Measurements from ENCODE around the gene S100A7A. TPM values are rescaled to one million over a fixed set of nuclear protein-coding genes. Genes with fewer than 3 reads are reported as not detected.

Gene S100A7A
- not detected in 2 replicates for total RNA-seq

DNA sequence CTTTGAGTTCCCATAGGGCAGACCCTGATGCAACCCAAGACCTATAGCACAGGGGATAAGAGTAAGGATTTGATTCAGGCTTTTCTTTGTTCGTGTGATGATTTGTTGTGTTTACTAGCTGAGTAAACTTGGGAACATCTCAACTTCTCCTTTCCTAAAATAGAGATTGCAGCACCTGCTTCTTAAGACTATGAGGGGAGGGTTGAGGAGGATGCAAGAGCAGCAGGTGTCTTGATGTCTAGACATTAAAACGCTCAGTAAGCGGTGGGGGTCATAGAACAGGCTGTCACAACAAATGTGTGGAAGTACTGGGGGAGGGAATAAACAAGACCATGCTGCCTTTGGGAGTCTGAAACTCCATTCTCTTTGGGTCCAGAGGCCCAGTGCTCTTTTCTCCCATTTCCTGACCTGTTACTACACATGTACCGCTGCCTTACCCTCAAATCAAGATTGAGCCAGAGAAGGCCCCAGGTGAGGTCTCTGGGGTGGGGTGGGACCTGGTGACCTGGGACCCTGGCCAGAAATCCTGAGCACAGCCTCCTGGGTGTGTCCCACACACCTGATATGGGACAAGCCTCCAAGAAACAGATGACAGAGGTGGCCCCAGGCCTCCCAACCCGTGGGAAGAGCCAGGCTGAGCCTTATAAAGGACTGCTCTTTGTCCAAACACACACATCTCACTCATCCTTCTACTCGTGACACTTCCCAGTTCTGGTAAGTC, at the start of gene S100A7A:
Gene S100A7A (plus strand): TSS at position 671 of the 721 bp plus-strand sequence. CDS start 1,563 bp downstream, outside the sequence.

DNA sequence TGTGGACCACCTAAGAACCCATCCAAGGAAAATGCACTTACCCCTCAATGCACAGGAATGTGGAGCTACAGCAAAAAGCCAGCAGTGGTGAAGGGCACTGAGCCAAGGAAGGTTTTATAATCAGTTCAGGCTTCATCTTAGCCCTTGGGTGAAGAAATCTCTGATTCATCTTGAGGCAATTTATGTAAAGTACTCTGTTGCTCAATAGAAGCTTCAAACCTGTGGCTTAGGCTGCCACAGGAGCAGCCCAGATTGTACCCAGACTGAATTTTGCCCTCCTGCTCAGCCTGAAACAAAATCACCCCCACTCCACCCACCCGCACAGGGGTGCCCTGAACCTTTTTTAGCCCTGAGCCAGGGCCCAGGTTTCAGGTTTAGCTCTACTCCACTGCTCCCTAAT, 40.8 kb upstream of the S100A7A start, which contains the start of gene S100A12:
Gene S100A12 (minus strand): TSS at position 111 of the 400 bp plus-strand sequence. CDS start 1,029 bp downstream, outside the sequence.

DNA sequence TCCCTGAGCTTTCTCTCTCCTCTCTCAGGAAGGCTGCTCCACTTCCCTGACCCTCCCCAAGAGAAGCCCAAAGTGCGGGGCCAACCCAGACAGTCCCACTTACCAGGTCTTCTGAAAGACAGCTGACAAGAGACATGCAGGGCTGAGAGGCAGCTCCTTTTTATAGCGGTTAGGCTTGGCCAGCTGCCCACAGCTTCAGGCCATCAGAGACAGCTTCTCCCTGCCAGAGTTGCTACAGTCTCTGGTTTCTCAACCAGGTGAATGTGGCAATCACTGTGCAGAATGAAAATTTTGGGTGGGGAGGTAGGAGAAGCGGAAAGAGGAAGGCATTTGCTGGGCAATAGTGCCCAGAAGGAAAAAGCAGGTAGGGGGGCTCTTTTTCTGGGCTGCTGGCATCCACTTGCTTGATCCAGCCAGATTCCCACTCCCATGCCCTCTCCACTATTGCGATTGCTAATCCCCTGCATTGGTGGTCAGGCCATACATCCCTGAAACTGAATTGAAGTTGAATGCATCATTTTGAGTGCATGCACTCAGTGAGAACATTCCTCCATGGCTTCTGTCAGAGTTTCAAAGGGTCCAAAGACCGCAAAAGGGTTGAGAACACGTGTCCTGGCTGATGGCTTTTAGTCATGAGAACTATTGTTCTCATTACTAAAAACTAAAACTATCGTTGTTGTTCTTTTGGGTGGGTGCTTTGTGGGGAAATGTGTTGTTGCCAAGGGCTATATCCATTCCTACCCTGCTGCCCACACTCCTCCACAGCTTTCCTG, 25.2 kb upstream of the S100A7A start, which contains the start of gene S100A8:
Gene S100A8 (minus strand): TSS at position 136 of the 773 bp plus-strand sequence. CDS start 538 bp downstream, outside the sequence.

DNA sequence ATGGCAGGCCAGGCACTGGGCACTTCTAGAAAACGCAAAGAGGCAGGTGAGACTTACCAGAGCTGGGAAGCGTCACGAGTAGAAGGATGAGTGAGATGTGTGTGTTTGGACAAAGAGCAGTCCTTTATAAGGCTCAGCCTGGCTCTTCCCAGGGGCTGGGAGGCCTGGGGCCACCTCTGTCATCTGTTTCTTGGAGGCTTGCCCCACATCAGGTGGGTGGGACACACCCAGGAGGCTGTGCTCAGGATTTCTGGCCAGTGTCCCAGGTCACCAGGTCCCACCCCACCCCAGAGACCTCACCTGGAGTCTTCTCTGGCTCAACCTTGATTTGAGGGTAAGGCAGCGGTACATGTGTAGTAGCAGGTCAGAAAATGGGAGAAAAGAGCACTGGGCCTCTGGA, 44.2 kb downstream of the S100A7A start, which contains the start of gene S100A7:
Gene S100A7 (minus strand): TSS at position 101 of the 400 bp plus-strand sequence. CDS start 1,638 bp downstream, outside the sequence.

Other genes with a start within 250 kb of the S100A7A start
- not detected in 2 replicates for gene LELP1, start 213.1 kb upstream of the S100A7A start, total RNA-seq
- gene PRR9, start 198.9 kb upstream of the S100A7A start, total RNA-seq: not detected in 2 replicates
- gene LORICRIN, start 156.8 kb upstream of the S100A7A start, total RNA-seq: not detected in 2 replicates
- gene PGLYRP3, start 103.6 kb upstream of the S100A7A start, total RNA-seq: 0.16 TPM in 1 of 2 replicates, not detected in the other
- gene PGLYRP4, start 67.7 kb upstream of the S100A7A start, total RNA-seq: not detected in 2 replicates
- gene S100A9, start 58.7 kb upstream of the S100A7A start, total RNA-seq: 0.97 and 1.2 TPM in 2 replicates
- not detected in 2 replicates for gene S100A12, start 40.9 kb upstream of the S100A7A start, total RNA-seq
- gene S100A8, start 25.4 kb upstream of the S100A7A start, total RNA-seq: not detected in 2 replicates
- gene S100A7, start 44.1 kb downstream of the S100A7A start, total RNA-seq: not detected in 2 replicates
- 401 and 1,159 TPM in 2 replicates for gene S100A6, start 119.5 kb downstream of the S100A7A start, total RNA-seq
- gene S100A5, start 124.4 kb downstream of the S100A7A start, total RNA-seq: not detected in 2 replicates
- 2.6 and 4.0 TPM in 2 replicates for gene S100A4, start 129.3 kb downstream of the S100A7A start, total RNA-seq
- gene S100A3, start 132.7 kb downstream of the S100A7A start, total RNA-seq: 0.50 and 3.1 TPM in 2 replicates
- 1.3 and 1.5 TPM in 2 replicates for gene S100A2, start 149.3 kb downstream of the S100A7A start, total RNA-seq
- 326 and 366 TPM in 2 replicates for gene S100A16, start 196.6 kb downstream of the S100A7A start, total RNA-seq
- gene S100A14, start 199.8 kb downstream of the S100A7A start, total RNA-seq: not detected in 2 replicates
- gene S100A13, start 211.0 kb downstream of the S100A7A start, total RNA-seq: 68.5 and 259 TPM in 2 replicates
- under 0.01 TPM in 1 of 2 replicates, not detected in the other for gene S100A1, start 211.9 kb downstream of the S100A7A start, total RNA-seq
- gene CHTOP, start 217.5 kb downstream of the S100A7A start, total RNA-seq: 20.4 and 43.0 TPM in 2 replicates
- 32.3 and 41.4 TPM in 2 replicates for gene SNAPIN, start 242.2 kb downstream of the S100A7A start, total RNA-seq

Data from bladder microvascular endothelial cell (primary cell).